ENCODE data around the gene CRELD1.

The CRELD1 gene

DNA sequence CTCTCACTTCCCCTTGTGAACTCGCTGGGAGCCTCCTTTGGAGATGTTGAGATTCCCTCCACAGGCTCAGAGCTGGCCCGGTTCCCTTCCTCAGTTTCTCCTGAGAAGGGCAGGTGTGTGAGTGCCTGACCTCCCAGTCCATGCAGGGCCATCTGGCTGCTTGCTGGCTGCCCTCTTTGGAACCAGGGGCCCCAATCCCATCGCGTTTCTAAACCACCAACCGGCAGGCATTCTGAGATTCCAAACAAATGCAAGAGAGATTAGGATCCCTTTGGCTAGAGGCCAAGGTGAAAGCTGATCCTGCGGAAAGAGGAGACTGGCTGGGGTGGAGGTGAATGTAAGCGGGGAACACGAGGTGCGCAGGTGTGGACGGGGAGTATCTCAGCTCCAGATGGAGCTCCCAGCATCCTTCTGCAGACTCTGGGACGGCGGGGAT, 21.5 kb downstream of the CRELD1 start:
- DNase-seq (ENCODE audit: extremely low spot score) = peak; percentile 32
- POLR2A ChIA-PET = interaction anchor here (0.7 to 3.5 kb wide), 4 partner anchors 9 to 162 kb away, joined by 3 to 18 read pairs (median 6); partner anchors contain the start of genes ARPC4, CRELD1 and EMC3
- CTCF ChIA-PET = interaction anchor here (0.6 to 1.8 kb wide), 2 partner anchors 8 to 172 kb away, joined by 3 to 10 read pairs; no protein-coding TSS in a partner anchor
- TF ChIP-seq NFRKB (IDR thresholded peaks at IDR 0.05) = no peak
- TF ChIP-seq PKNOX1 (IDR thresholded peaks at IDR 0.05) = no peak
- no peak for TF ChIP-seq ELF4 (IDR thresholded peaks at IDR 0.05)
- no peak for TF ChIP-seq TARDBP (IDR thresholded peaks at IDR 0.05)
- TF ChIP-seq HDGF (IDR thresholded peaks at IDR 0.05; ENCODE audit: borderline replicate concordance) = no peak
- no peak for TF ChIP-seq L3MBTL2 (conservative IDR thresholded peaks at IDR 0.05)
- no peak for TF ChIP-seq ARNT (IDR thresholded peaks at IDR 0.05)
- no peak for TF ChIP-seq FOXM1 (IDR thresholded peaks at IDR 0.05; ENCODE audit: borderline replicate concordance)
- no peak for TF ChIP-seq SP1 (IDR thresholded peaks at IDR 0.05)
- no peak for TF ChIP-seq FOXK2 (IDR thresholded peaks at IDR 0.05)
- no peak for TF ChIP-seq FOXA1 (IDR thresholded peaks at IDR 0.05)
- TF ChIP-seq ZNF384 (IDR thresholded peaks at IDR 0.05) = no peak
- no peak for TF ChIP-seq BHLHE40 (IDR thresholded peaks at IDR 0.05; ENCODE audit: borderline replicate concordance)

DNA sequence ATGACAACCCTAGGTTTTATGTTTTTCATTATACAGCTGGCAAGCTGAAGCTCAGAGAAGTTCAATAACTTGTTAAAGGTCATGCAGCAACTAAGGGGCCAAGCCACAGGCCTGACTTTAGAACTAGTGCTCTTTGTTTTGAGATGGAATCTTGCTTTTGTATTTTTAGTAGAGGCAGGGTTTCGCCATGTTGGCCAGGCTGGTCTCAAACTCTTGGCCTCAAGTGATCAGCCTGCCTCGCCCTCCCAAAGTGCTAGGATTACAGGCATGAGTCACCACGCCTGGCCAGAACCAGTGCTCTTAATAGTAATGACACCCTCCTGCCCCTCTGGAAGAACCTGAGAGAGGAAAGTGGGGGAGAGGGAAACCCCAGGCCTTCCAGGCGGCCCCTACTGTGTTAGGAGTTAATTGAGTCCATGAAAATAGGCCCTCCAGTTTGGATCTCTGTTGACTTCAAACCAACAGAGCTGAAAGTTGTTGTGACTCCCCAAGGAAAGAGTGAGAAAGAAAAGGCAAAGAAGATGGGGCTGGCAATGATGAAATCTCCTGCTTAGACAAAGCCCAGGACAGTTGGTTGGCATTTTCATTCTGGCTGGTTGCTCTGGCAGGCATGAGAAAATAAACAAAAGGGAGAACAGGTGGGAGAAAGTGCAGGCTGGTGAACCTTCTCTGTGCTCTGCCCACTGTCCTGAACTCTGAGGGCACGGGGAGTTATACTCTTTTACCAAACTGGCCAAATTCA, 22.1 kb downstream of the CRELD1 start:
- no peak for TF ChIP-seq BHLHE40 (IDR thresholded peaks at IDR 0.05; ENCODE audit: borderline replicate concordance)
- no peak for TF ChIP-seq ELF4 (IDR thresholded peaks at IDR 0.05)
- no peak for TF ChIP-seq PKNOX1 (IDR thresholded peaks at IDR 0.05)
- TF ChIP-seq TARDBP (IDR thresholded peaks at IDR 0.05) = no peak
- TF ChIP-seq FOXA1 (IDR thresholded peaks at IDR 0.05) = no peak
- TF ChIP-seq FOXM1 (IDR thresholded peaks at IDR 0.05; ENCODE audit: borderline replicate concordance) = no peak
- no peak for TF ChIP-seq ZNF384 (IDR thresholded peaks at IDR 0.05)
- TF ChIP-seq CTBP1 (IDR thresholded peaks at IDR 0.05; ENCODE audit: borderline replicate concordance) = no peak
- DNase-seq (ENCODE audit: extremely low spot score) = no peak

DNA sequence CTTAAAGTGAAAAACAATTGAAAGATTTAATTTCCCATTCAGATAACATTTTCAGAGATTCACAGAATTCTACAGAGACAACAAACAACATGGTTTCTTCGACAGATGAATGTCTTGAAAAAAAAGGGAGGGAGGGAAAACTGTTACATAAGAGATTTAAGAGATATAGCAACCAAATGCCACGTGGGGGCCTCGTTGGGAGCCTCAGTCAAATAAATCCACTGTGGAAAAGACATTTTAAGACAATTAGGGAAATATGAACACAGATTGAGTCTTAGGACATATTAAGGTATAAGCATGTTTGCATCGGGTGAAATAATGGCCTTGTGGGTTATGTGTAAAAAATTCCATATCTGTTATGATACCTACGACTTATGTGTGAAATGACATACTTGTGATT, 23.6 kb downstream of the CRELD1 start:
- ChIA-PET POLR2A (interaction anchor here (3.5 kb wide), 1 partner anchor 11 kb away, joined by 18 read pairs; no protein-coding TSS in a partner anchor), CTCF (no interaction called here)
- DNase-seq (ENCODE audit: extremely low spot score) = no peak
- peak; percentile 72 for TF ChIP-seq L3MBTL2 (conservative IDR thresholded peaks at IDR 0.05)
- TF ChIP-seq PKNOX1 (IDR thresholded peaks at IDR 0.05) = no peak

More for the DNA sequence above, 22.1 kb downstream of the CRELD1 start:
- ChIA-PET CTCF (interaction anchor here (0.6 to 1.8 kb wide), 3 partner anchors 9 to 173 kb away, joined by 3 to 10 read pairs (median 3); no protein-coding TSS in a partner anchor), POLR2A (interaction anchor here (2.4 to 3.5 kb wide), 2 partner anchors 9 to 23 kb away, joined by 7 to 18 read pairs; partner anchors contain the start of gene CRELD1)

GRCh38 chr3:9965200-9965875, 31.7 kb downstream of the CRELD1 start:
- ChIA-PET POLR2A (no interaction called here), CTCF (no interaction called here)
- TF ChIP-seq BHLHE40 (IDR thresholded peaks at IDR 0.05; ENCODE audit: borderline replicate concordance) (no peak), FOXM1 (IDR thresholded peaks at IDR 0.05; ENCODE audit: borderline replicate concordance) (no peak)
- DNase-seq (ENCODE audit: extremely low spot score) = no peak

DNA sequence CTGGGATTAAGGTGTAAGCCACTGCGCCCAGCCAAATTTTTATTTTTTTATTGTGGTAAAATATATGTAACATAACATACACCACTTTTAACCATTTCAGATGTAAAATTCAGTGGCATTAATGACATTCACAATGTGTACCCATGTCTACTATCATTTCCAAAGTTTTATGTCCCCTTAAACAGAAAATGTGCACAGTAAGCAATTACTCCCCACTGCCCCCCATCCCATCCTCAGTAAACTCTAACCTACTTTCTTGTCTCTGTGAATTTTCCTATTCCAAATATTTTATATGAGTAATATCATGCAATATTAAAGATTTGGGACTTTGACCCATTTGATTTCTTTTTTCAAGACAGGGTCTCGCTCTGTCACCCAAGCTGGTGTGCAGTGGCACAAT, 33.2 kb downstream of the CRELD1 start:
- TF ChIP-seq HDGF (IDR thresholded peaks at IDR 0.05; ENCODE audit: borderline replicate concordance) = no peak
- no peak for TF ChIP-seq FOXA1 (IDR thresholded peaks at IDR 0.05)
- TF ChIP-seq ZNF384 (IDR thresholded peaks at IDR 0.05) = no peak
- no peak for TF ChIP-seq SUZ12 (IDR thresholded peaks at IDR 0.05)
- TF ChIP-seq SP1 (IDR thresholded peaks at IDR 0.05) = no peak
- TF ChIP-seq ELF4 (IDR thresholded peaks at IDR 0.05) = no peak
- TF ChIP-seq ARNT (IDR thresholded peaks at IDR 0.05) = no peak
- no peak for TF ChIP-seq NFRKB (IDR thresholded peaks at IDR 0.05)
- TF ChIP-seq L3MBTL2 (conservative IDR thresholded peaks at IDR 0.05) = no peak
- no peak for TF ChIP-seq PKNOX1 (IDR thresholded peaks at IDR 0.05)
- no peak for TF ChIP-seq LEF1 (IDR thresholded peaks at IDR 0.05; ENCODE audit: borderline replicate concordance)
- no peak for TF ChIP-seq CTBP1 (IDR thresholded peaks at IDR 0.05; ENCODE audit: borderline replicate concordance)
- no peak for TF ChIP-seq FOXM1 (IDR thresholded peaks at IDR 0.05; ENCODE audit: borderline replicate concordance)
- TF ChIP-seq FOXK2 (IDR thresholded peaks at IDR 0.05) = no peak
- TF ChIP-seq TARDBP (IDR thresholded peaks at IDR 0.05) = no peak
- TF ChIP-seq BHLHE40 (IDR thresholded peaks at IDR 0.05; ENCODE audit: borderline replicate concordance) = no peak
- ChIA-PET CTCF (no interaction called here), POLR2A (interaction anchor here (0.6 kb wide), 1 partner anchor 20 kb away, joined by 3 read pairs; no protein-coding TSS in a partner anchor)
- DNase-seq (ENCODE audit: extremely low spot score) = no peak

Data from HEK293T (cell line).